GM13976 (cell line): ENCODE measurements around the gene SGCD.

ENCODE experiments used
- DNase-seq: peaks from one replicate; pipeline ENCODE4 v3.0.0; 2012; ENCODE audit warnings: low spot score
- in situ Hi-C: fragments of 300-500 bp; cut with MboI; formaldehyde crosslinking; loops from one replicate; pipeline ENCODE4 v1.12.0; 2022; ENCODE audit warnings: low sequenced_read_pairs, mixed read lengths, inconsistent platforms; ENCODE audit not compliant: unreplicated experiment
- TF ChIP-seq, protein P1 (sequence below): IDR thresholded peaks from 2 replicates; pipeline ENCODE4 v1.5.1; 2012; ENCODE audit warnings: borderline replicate concordance, mild to moderate bottlenecking; ENCODE audit not compliant: insufficient read depth; ENCODE audit errors: extremely low read depth, missing control alignments, control extremely low read depth

The SGCD gene

DNA sequence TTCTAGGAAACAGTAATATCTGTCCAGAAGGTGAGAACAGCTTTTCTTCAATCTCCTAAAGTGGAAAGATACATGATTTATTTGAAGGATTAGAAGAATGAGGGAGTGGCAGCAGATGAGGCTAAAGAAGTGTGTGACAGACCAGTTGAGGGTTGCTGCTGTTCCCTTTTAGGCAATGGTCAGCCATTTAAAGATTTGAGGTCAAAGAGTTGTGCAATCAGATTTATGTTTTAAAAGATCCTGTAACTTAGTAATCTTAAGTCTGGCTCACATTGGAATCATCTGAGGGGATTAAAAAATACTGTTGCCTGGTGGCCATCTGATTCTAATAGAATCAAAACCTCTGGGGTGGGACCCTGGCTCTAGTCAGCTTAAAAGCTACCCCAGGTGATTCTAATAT, 4.3 kb upstream of the SGCD start:
- TF ChIP-seq, protein P1, sequence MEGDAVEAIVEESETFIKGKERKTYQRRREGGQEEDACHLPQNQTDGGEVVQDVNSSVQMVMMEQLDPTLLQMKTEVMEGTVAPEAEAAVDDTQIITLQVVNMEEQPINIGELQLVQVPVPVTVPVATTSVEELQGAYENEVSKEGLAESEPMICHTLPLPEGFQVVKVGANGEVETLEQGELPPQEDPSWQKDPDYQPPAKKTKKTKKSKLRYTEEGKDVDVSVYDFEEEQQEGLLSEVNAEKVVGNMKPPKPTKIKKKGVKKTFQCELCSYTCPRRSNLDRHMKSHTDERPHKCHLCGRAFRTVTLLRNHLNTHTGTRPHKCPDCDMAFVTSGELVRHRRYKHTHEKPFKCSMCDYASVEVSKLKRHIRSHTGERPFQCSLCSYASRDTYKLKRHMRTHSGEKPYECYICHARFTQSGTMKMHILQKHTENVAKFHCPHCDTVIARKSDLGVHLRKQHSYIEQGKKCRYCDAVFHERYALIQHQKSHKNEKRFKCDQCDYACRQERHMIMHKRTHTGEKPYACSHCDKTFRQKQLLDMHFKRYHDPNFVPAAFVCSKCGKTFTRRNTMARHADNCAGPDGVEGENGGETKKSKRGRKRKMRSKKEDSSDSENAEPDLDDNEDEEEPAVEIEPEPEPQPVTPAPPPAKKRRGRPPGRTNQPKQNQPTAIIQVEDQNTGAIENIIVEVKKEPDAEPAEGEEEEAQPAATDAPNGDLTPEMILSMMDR: no peak
- in situ Hi-C loops: no loop called here
- no peak for DNase-seq

DNA sequence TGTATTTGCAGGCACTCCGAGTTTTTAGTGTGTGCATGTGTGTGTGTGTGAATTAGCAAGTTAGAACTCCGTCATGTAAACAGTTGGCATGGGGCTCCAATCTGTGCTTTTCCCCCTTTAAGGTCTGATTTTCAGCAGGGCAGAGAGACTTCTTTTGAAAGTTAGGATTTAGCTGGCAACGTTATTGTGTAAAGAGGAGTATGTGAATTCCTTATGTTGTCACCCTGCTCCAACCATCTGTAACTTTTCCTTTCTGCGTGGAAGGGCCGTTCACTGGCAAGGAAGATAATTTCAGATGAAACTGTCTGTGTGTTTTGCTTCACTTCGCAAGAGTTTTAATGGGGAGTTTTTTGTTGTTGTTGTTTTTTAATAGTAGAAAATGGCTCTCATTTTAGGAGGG, 332 bp downstream of the SGCD start:
- in situ Hi-C loops: no loop called here
- DNase-seq: no peak
- TF ChIP-seq, protein P1: no peak

DNA sequence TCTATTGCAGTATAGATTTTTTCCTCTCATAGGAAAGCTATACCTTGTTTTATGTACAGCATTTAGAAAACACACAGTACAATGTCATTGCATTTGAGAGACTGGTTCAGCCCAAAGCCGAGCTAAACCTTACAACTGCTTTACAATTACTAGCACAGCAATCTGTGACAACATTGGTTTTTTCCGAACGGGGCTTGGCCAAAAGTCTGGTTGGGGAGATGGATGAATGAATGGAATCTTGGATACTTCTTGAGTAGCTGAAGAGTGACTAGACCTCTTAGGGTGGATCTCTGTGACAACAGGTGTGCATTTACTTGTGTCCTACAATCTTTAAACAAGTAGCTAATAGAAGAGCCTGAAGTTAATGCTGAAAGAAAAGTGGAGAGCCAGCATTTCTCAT, 1.2 kb downstream of the SGCD start:
- TF ChIP-seq, protein P1: no peak
- DNase-seq: no peak
- in situ Hi-C loops: no loop called here

DNA sequence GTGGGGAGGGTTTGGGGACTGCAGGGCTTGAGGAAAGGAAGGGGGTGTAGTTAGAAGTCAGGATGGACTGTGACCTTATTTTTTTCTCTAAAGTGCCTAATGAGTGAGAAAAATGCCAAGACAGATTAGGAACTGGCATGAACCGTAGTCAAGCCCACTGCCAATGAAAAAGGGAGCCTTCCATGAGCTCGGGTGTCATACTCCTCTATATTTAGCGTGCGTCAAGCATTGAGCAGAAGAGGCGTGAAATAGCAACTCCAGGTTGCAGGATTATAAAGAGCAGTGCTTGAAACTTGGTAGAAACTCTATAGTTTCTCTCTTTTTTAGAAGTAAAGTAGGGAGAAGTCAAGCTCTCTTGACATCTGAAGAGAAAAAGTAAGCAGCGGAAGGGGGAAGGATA, 1.8 kb downstream of the SGCD start:
- in situ Hi-C loops: no loop called here
- TF ChIP-seq, protein P1: no peak
- no peak for DNase-seq

DNA sequence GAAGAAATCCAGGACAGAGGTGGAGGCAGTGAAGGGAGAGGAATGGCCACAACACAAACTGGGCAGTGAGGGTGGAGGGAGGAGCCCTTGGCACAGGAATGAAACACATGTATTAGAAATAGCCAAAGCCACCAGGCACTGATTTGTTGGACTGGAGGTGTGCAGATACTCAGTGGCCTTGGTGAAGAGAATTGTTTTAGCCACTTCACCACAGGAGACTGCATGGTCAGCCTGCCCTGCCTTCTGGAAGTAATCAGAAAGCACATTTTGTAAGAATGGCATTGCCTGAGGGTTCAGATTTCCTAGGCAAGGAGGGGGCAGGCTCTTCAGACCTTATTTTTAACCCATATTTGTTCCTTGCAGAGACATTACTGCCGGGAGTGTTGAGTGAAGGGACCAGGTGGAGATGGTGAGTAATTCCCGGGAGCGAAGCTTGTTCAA, 2.2 kb downstream of the SGCD start:
- in situ Hi-C loops: no loop called here
- no peak for DNase-seq
- TF ChIP-seq, protein P1: no peak

DNA sequence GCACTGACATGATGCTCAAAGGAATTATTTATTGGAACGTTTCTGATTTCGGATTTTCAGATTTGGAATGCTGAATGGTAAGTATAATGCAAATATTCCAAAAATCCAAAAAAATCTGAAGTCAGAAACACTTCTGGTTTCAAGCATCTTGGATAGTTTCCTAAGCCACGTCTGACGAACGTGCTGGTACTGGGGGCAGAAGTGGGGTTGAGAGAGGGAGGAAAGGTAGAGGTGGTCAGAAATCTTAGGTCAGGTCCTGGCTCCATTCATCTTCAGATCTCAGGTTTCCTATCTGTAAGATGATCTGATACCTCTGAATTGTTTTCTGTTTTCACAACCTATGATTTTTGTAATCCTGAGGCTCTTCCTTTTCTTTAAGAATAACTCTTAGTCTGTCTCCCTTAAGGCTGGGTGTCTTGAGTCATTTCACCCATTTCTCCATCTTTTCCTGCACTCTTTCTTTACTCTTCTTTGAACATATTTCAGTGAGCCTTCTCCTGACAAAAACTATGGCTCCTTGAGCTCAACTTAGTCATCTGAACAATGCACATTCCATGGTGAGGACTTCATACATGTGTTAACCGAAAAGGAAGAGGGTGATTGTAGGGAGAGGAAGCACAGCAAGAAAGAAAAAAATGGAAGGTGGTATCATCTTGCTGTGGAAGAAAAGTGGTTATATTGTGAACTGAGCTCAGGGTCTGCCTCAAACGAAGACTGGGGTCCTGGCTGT, 3.3 kb downstream of the SGCD start:
- in situ Hi-C loops: no loop called here
- no peak for DNase-seq
- TF ChIP-seq, protein P1: no peak
